Cardiac fibroblast (primary cell): ENCODE measurements around the gene TBC1D7.

ENCODE experiments used
- DNase-seq, 2 donors: peaks; one replicate each; pipeline versions ENCODE4 v3.0.0 to v3.0.0-alpha.2; 2010; ENCODE audit warnings: low read depth in 2 of 2
- H3K4me3 ChIP-seq, 2 donors: replicated peaks in 1 of 2; 1 replicate in 1 of 2; 2 replicates in 1 of 2; pipeline ENCODE4 v1.5.1; 2011; ENCODE audit warnings: low read depth in 2 of 2, low read length in 2 of 2, mild to moderate bottlenecking in 2 of 2, moderate library complexity in 1 of 2
- CTCF ChIP-seq: IDR thresholded peaks from one replicate; pipeline ENCODE4 v1.5.1; 2011; ENCODE audit warnings: low read depth, mild to moderate bottlenecking, low read length, inconsistent platforms

Gene TBC1D7

GRCh38 chr6:13319891-13320564, 8.3 kb downstream of the TBC1D7 start:
- no peak for TF ChIP-seq CTCF
- no peak overlapping the region for H3K4me3 ChIP-seq

GRCh38 chr6:13318821-13319220, 9.5 kb downstream of the TBC1D7 start:
- DNase-seq: no peak
- TF ChIP-seq CTCF: no peak

More at GRCh38 chr6:13319891-13320564, 8.3 kb downstream of the TBC1D7 start:
- no peak for DNase-seq

GRCh38 chr6:13315896-13316295, 12.4 kb downstream of the TBC1D7 start:
- no peak for DNase-seq
- TF ChIP-seq CTCF: no peak

More at GRCh38 chr6:13318821-13319220, 9.5 kb downstream of the TBC1D7 start:
- H3K4me3 ChIP-seq: no peak overlapping the region

GRCh38 chr6:13314806-13315205, 13.5 kb downstream of the TBC1D7 start:
- no peak for TF ChIP-seq CTCF
- DNase-seq: no peak
- H3K4me3 ChIP-seq: no peak overlapping the region

More at GRCh38 chr6:13315896-13316295, 12.4 kb downstream of the TBC1D7 start:
- H3K4me3 ChIP-seq: no peak overlapping the region

- H3K4me3 ChIP-seq: no peak overlapping the region
- no peak for TF ChIP-seq CTCF
- no peak for DNase-seq
Measured at GRCh38 chr6:13311155-13311554, 17.2 kb downstream of the TBC1D7 start.

- no peak for DNase-seq
- H3K4me3 ChIP-seq: no peak overlapping the region
- no peak for TF ChIP-seq CTCF
Measured at GRCh38 chr6:13308332-13308731, 20.0 kb downstream of the TBC1D7 start.
